ENCODE results near the gene TALDO1. TPM values are rescaled to one million over a fixed set of nuclear protein-coding genes. Genes with fewer than 3 reads are reported as not detected.
A peak's percentile ranks its signal among the peaks of the same experiment; 100 is the strongest.

Gene TALDO1
- polyA plus RNA-seq, 1 of the 3 experiments (the other 2 are of a cell fraction): 103 TPM

DNA sequence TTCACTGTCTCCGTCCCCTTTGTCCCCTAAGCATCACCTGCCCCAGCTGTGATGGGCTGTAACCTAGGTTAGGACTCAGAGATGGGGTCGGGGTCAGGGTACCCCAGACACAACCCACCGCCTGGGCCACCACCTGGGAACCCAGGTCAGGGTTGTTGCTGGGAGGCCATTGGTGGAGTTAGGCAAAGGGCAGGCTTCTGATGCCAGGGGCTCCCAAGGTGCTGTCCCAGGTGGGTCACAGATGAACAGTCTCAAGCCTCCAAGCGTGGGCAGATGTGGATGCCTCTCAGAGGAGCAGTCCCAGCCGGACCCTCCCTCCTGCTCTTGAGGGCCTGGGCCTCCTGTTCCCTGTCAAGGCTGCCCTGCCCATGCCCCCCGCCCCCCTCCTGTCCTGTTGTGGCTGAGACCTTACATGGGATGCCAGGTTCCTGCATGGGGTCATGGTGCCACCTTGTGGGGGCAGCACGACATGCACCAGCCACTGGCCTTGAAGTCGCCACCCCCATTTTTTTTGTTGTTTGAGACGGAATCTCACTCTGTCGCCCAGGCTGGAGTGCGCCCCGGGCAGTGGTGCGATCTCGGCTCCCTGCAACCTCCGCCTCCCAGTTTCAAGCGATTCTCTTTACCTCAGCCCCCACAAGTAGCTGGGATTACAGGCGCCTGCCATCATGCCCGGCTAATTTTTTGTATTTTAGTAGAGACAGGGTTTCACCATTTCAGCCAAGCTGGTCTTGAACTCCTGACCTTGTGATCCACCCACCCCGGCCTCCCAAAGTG, 17.9 kb downstream of the TALDO1 start:
- Histone ChIP-seq H3K4me1 (ENCODE audit: control insufficient read depth in 1 of 2, insufficient read depth in 2 of 2, low read depth in 1 of 2, low read length in 1 of 2) (peaks cover 5 to 9% of the 10 kb centered on the region in 2 experiments; a peak in 2 of 4 replicates), H3K9me3 (no peaks in the 10 kb centered on the region), H3K27ac (ENCODE audit: low read depth in 2 of 2, low read length in 1 of 2) (no peak overlapping the region), H3K79me2 (ENCODE audit: insufficient read depth) (peaks cover 5% of the 10 kb centered on the region), H2AFZ (ENCODE audit: low read depth) (no peak overlapping the region), H3K36me3 (replicated peaks in 1 of 2; ENCODE audit: control insufficient read depth in 1 of 2, insufficient read depth in 2 of 2, low read length in 1 of 2) (peaks cover 18 to 42% of the 10 kb centered on the region in 2 experiments), H3K9me2 (no peaks in the 10 kb centered on the region), H3K9ac (no peak overlapping the region), H3K27me3 (ENCODE audit: insufficient read depth) (no peaks in the 10 kb centered on the region), H4K20me1 (ENCODE audit: insufficient read depth) (peaks cover 9% of the 10 kb centered on the region), H3F3A (replicated peaks; ENCODE audit: insufficient read depth) (peaks cover 26% of the 10 kb centered on the region), H3K4me2 (no peak overlapping the region), H3K4me3 (ENCODE audit: low read depth in 2 of 2, low read length in 1 of 2) (no peak overlapping the region)
- WGBS (ENCODE audit: low lambda C conversion rate): 83% methylated on average over 17 of the region's 19 CpGs
- ChIA-PET POLR2A (no interaction called here), CTCF (interaction anchor here (0.7 to 6.3 kb wide), 15 partner anchors 9 to 410 kb away, joined by 3 to 31 read pairs (median 4); partner anchors contain the start of genes GATD1 and TALDO1)
- no peak for TF ChIP-seq SIN3A (IDR thresholded peaks at IDR 0.05; ENCODE audit: borderline replicate concordance, low read depth, low read length)
- TF ChIP-seq, protein P1, sequence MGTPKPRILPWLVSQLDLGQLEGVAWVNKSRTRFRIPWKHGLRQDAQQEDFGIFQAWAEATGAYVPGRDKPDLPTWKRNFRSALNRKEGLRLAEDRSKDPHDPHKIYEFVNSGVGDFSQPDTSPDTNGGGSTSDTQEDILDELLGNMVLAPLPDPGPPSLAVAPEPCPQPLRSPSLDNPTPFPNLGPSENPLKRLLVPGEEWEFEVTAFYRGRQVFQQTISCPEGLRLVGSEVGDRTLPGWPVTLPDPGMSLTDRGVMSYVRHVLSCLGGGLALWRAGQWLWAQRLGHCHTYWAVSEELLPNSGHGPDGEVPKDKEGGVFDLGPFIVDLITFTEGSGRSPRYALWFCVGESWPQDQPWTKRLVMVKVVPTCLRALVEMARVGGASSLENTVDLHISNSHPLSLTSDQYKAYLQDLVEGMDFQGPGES (IDR thresholded peaks at IDR 0.05; ENCODE audit: low read depth, low read length): no peak
- TF ChIP-seq, protein P2, sequence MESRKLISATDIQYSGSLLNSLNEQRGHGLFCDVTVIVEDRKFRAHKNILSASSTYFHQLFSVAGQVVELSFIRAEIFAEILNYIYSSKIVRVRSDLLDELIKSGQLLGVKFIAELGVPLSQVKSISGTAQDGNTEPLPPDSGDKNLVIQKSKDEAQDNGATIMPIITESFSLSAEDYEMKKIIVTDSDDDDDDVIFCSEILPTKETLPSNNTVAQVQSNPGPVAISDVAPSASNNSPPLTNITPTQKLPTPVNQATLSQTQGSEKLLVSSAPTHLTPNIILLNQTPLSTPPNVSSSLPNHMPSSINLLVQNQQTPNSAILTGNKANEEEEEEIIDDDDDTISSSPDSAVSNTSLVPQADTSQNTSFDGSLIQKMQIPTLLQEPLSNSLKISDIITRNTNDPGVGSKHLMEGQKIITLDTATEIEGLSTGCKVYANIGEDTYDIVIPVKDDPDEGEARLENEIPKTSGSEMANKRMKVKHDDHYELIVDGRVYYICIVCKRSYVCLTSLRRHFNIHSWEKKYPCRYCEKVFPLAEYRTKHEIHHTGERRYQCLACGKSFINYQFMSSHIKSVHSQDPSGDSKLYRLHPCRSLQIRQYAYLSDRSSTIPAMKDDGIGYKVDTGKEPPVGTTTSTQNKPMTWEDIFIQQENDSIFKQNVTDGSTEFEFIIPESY (IDR thresholded peaks at IDR 0.05; ENCODE audit: borderline replicate concordance, low read depth): no peak
- TF ChIP-seq, protein P3, sequence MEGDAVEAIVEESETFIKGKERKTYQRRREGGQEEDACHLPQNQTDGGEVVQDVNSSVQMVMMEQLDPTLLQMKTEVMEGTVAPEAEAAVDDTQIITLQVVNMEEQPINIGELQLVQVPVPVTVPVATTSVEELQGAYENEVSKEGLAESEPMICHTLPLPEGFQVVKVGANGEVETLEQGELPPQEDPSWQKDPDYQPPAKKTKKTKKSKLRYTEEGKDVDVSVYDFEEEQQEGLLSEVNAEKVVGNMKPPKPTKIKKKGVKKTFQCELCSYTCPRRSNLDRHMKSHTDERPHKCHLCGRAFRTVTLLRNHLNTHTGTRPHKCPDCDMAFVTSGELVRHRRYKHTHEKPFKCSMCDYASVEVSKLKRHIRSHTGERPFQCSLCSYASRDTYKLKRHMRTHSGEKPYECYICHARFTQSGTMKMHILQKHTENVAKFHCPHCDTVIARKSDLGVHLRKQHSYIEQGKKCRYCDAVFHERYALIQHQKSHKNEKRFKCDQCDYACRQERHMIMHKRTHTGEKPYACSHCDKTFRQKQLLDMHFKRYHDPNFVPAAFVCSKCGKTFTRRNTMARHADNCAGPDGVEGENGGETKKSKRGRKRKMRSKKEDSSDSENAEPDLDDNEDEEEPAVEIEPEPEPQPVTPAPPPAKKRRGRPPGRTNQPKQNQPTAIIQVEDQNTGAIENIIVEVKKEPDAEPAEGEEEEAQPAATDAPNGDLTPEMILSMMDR (IDR thresholded peaks at IDR 0.05): peak; percentile 65
- TF ChIP-seq TAF1 (IDR thresholded peaks at IDR 0.05; ENCODE audit: borderline replicate concordance, low read depth, low read length): no peak
- TF ChIP-seq GABPA (IDR thresholded peaks at IDR 0.05; ENCODE audit: low read depth): no peak
- TF ChIP-seq SMC3 (IDR thresholded peaks at IDR 0.05; ENCODE audit: low read depth, low read length): peak; percentile 24; the same call in 1 of the 2 replicates
- peak; percentile 67 for TF ChIP-seq RAD21 (IDR thresholded peaks at IDR 0.05; ENCODE audit: low read length)
- DNase-seq: peak; percentile 92

DNA sequence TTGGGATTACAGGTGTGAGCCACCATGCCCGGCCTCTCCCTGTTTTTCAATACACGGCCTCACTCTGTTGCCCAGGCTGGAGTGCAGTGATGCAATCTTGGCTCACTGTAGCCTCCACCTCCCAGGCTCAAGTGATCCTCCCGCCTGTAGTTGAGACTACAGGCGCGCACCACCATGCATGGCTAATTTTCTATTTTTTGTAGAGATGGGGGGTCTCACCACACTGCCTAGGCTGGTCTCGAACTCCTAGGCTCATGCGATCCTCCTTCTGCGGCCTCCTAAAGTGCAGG, 18.5 kb downstream of the TALDO1 start:
- Histone ChIP-seq H3K9me3 (no peaks in the 10 kb centered on the region), H3K79me2 (ENCODE audit: insufficient read depth) (peaks cover 10% of the 10 kb centered on the region), H3K4me1 (ENCODE audit: control insufficient read depth in 1 of 2, insufficient read depth in 2 of 2, low read depth in 1 of 2, low read length in 1 of 2) (peaks cover 5 to 9% of the 10 kb centered on the region in 2 experiments; a peak in 2 of 4 replicates), H3K4me3 (ENCODE audit: low read depth in 2 of 2, low read length in 1 of 2) (no peak overlapping the region), H3K9ac (no peak overlapping the region), H3F3A (replicated peaks; ENCODE audit: insufficient read depth) (peaks cover 24% of the 10 kb centered on the region), H3K27me3 (ENCODE audit: insufficient read depth) (no peaks in the 10 kb centered on the region), H2AFZ (ENCODE audit: low read depth) (no peak overlapping the region), H3K27ac (ENCODE audit: low read depth in 2 of 2, low read length in 1 of 2) (no peak overlapping the region), H3K9me2 (no peaks in the 10 kb centered on the region), H3K36me3 (replicated peaks in 1 of 2; ENCODE audit: control insufficient read depth in 1 of 2, insufficient read depth in 2 of 2, low read length in 1 of 2) (peaks cover 13 to 45% of the 10 kb centered on the region in 2 experiments), H4K20me1 (ENCODE audit: insufficient read depth) (peaks cover 9% of the 10 kb centered on the region), H3K4me2 (no peak overlapping the region)
- ChIA-PET POLR2A (no interaction called here), CTCF (interaction anchor here (0.7 to 6.3 kb wide), 9 partner anchors 9 to 38 kb away, joined by 3 to 31 read pairs (median 4); partner anchors contain the start of gene GATD1)
- 99% methylated on average over 8 of the region's 8 CpGs for WGBS (ENCODE audit: low lambda C conversion rate)
- DNase-seq: no peak
- TF ChIP-seq, protein P4, sequence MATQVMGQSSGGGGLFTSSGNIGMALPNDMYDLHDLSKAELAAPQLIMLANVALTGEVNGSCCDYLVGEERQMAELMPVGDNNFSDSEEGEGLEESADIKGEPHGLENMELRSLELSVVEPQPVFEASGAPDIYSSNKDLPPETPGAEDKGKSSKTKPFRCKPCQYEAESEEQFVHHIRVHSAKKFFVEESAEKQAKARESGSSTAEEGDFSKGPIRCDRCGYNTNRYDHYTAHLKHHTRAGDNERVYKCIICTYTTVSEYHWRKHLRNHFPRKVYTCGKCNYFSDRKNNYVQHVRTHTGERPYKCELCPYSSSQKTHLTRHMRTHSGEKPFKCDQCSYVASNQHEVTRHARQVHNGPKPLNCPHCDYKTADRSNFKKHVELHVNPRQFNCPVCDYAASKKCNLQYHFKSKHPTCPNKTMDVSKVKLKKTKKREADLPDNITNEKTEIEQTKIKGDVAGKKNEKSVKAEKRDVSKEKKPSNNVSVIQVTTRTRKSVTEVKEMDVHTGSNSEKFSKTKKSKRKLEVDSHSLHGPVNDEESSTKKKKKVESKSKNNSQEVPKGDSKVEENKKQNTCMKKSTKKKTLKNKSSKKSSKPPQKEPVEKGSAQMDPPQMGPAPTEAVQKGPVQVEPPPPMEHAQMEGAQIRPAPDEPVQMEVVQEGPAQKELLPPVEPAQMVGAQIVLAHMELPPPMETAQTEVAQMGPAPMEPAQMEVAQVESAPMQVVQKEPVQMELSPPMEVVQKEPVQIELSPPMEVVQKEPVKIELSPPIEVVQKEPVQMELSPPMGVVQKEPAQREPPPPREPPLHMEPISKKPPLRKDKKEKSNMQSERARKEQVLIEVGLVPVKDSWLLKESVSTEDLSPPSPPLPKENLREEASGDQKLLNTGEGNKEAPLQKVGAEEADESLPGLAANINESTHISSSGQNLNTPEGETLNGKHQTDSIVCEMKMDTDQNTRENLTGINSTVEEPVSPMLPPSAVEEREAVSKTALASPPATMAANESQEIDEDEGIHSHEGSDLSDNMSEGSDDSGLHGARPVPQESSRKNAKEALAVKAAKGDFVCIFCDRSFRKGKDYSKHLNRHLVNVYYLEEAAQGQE (IDR thresholded peaks at IDR 0.05; ENCODE audit: low read depth, low read length): no peak
- TF ChIP-seq MXI1 (IDR thresholded peaks at IDR 0.05; ENCODE audit: low read depth, low read length) (no peak), NFIC (IDR thresholded peaks at IDR 0.05; ENCODE audit: borderline replicate concordance) (no peak), ELF1 (IDR thresholded peaks at IDR 0.05) (no peak), FOXJ3 (CRISPR knock-in tag; IDR thresholded peaks at IDR 0.05) (no peak), EZH2phosphoT487 (IDR thresholded peaks at IDR 0.05; ENCODE audit: borderline replicate concordance, low read depth) (no peak), CHD2 (IDR thresholded peaks at IDR 0.05; ENCODE audit: low read length, partially characterized antibody) (no peak), YY1 (IDR thresholded peaks at IDR 0.05; ENCODE audit: low read depth) (no peak)
- TF ChIP-seq, protein P5, sequence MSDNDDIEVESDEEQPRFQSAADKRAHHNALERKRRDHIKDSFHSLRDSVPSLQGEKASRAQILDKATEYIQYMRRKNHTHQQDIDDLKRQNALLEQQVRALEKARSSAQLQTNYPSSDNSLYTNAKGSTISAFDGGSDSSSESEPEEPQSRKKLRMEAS (IDR thresholded peaks at IDR 0.05; ENCODE audit: low read depth): no peak

Data from SK-N-SH (cell line).